Mucosa of stomach (tissue), 1 donor: Measurements from ENCODE around the gene NALCN.

Source experiments
- H3K27me3 ChIP-seq: one replicate; pipeline ENCODE4 v1.7.0; 2013; ENCODE audit warnings: mild to moderate bottlenecking, low read length; ENCODE audit not compliant: control insufficient read depth, insufficient read depth
- H3K36me3 ChIP-seq: one replicate; pipeline ENCODE4 v1.7.0; 2013; ENCODE audit warnings: low read length; ENCODE audit not compliant: control insufficient read depth, insufficient read depth
- H3K4me1 ChIP-seq: one replicate; pipeline ENCODE4 v1.7.0; 2013; ENCODE audit warnings: mild to moderate bottlenecking, low read length; ENCODE audit not compliant: control insufficient read depth, insufficient read depth
- H3K4me3 ChIP-seq: one replicate; pipeline ENCODE4 v1.7.0; 2013; ENCODE audit warnings: low read length
- H3K9ac ChIP-seq: one replicate; pipeline ENCODE4 v1.7.0; 2013; ENCODE audit warnings: mild to moderate bottlenecking, low read length, moderate library complexity
- H3K9me3 ChIP-seq: one replicate; pipeline ENCODE4 v1.7.0; 2013; ENCODE audit warnings: mild to moderate bottlenecking, low read length, moderate library complexity; ENCODE audit not compliant: control insufficient read depth
- donor health status: Pancreatic carcinoma.

The NALCN gene

GRCh38 chr13:101298517-101298916 is 117.8 kb downstream of the NALCN start:
- no peaks in the 10 kb centered on the region for H3K27me3 ChIP-seq
- no peaks in the 10 kb centered on the region for H3K4me1 ChIP-seq
- H3K4me3 ChIP-seq: no peak overlapping the region
- no peaks in the 10 kb centered on the region for H3K36me3 ChIP-seq
- no peak overlapping the region for H3K9ac ChIP-seq
- H3K9me3 ChIP-seq: no peaks in the 10 kb centered on the region

- Histone ChIP-seq H3K4me3 (no peak overlapping the region), H3K4me1 (no peaks in the 10 kb centered on the region), H3K9ac (no peak overlapping the region), H3K36me3 (no peaks in the 10 kb centered on the region), H3K9me3 (no peaks in the 10 kb centered on the region), H3K27me3 (no peaks in the 10 kb centered on the region)
Measured at GRCh38 chr13:101297794-101298193, 118.5 kb downstream of the NALCN start.

GRCh38 chr13:101292711-101293110 is 123.6 kb downstream of the NALCN start:
- H3K36me3 ChIP-seq: no peaks in the 10 kb centered on the region
- H3K27me3 ChIP-seq: no peaks in the 10 kb centered on the region
- no peak overlapping the region for H3K4me3 ChIP-seq
- no peak overlapping the region for H3K9ac ChIP-seq
- no peaks in the 10 kb centered on the region for H3K9me3 ChIP-seq
- H3K4me1 ChIP-seq: no peaks in the 10 kb centered on the region

GRCh38 chr13:101291646-101292515 is 124.4 kb downstream of the NALCN start:
- Histone ChIP-seq H3K36me3 (no peaks in the 10 kb centered on the region), H3K9ac (no peak overlapping the region), H3K4me3 (no peak overlapping the region), H3K4me1 (no peaks in the 10 kb centered on the region), H3K9me3 (no peaks in the 10 kb centered on the region), H3K27me3 (no peaks in the 10 kb centered on the region)

- Histone ChIP-seq H3K27me3 (no peaks in the 10 kb centered on the region), H3K9me3 (no peaks in the 10 kb centered on the region), H3K4me3 (no peak overlapping the region), H3K9ac (no peak overlapping the region), H3K36me3 (no peaks in the 10 kb centered on the region), H3K4me1 (no peaks in the 10 kb centered on the region)
Measured at GRCh38 chr13:101291206-101291605, 125.1 kb downstream of the NALCN start.

GRCh38 chr13:101289764-101290163 is 126.5 kb downstream of the NALCN start:
- H3K4me3 ChIP-seq: no peak overlapping the region

GRCh38 chr13:101283782-101284181 is 132.5 kb downstream of the NALCN start:
- Histone ChIP-seq H3K4me1 (no peaks in the 10 kb centered on the region), H3K36me3 (no peaks in the 10 kb centered on the region), H3K4me3 (no peak overlapping the region), H3K27me3 (no peaks in the 10 kb centered on the region), H3K9me3 (no peaks in the 10 kb centered on the region), H3K9ac (no peak overlapping the region)

More at GRCh38 chr13:101289764-101290163, 126.5 kb downstream of the NALCN start:
- Histone ChIP-seq H3K4me1 (no peaks in the 10 kb centered on the region), H3K9ac (no peak overlapping the region), H3K9me3 (no peaks in the 10 kb centered on the region), H3K36me3 (no peaks in the 10 kb centered on the region), H3K27me3 (no peaks in the 10 kb centered on the region)

- Histone ChIP-seq H3K9me3 (no peaks in the 10 kb centered on the region), H3K36me3 (no peaks in the 10 kb centered on the region), H3K27me3 (no peaks in the 10 kb centered on the region), H3K4me1 (no peaks in the 10 kb centered on the region), H3K4me3 (no peak overlapping the region), H3K9ac (no peak overlapping the region)
Measured at GRCh38 chr13:101272886-101273285, 143.4 kb downstream of the NALCN start.

- Histone ChIP-seq H3K36me3 (no peaks in the 10 kb centered on the region), H3K9ac (no peak overlapping the region), H3K4me1 (no peaks in the 10 kb centered on the region), H3K27me3 (no peaks in the 10 kb centered on the region), H3K4me3 (no peak overlapping the region), H3K9me3 (no peaks in the 10 kb centered on the region)
Measured at GRCh38 chr13:101271681-101272245, 144.5 kb downstream of the NALCN start.

- Histone ChIP-seq H3K9ac (no peak overlapping the region), H3K27me3 (no peaks in the 10 kb centered on the region), H3K4me1 (no peaks in the 10 kb centered on the region), H3K36me3 (no peaks in the 10 kb centered on the region), H3K4me3 (no peak overlapping the region), H3K9me3 (no peaks in the 10 kb centered on the region)
Measured at GRCh38 chr13:101267656-101268055, 148.7 kb downstream of the NALCN start.

GRCh38 chr13:101265934-101266333 is 150.4 kb downstream of the NALCN start:
- no peaks in the 10 kb centered on the region for H3K27me3 ChIP-seq
- no peaks in the 10 kb centered on the region for H3K4me1 ChIP-seq
- no peaks in the 10 kb centered on the region for H3K9me3 ChIP-seq

GRCh38 chr13:101264931-101265330 is 151.4 kb downstream of the NALCN start:
- no peaks in the 10 kb centered on the region for H3K9me3 ChIP-seq
- no peaks in the 10 kb centered on the region for H3K36me3 ChIP-seq
- no peak overlapping the region for H3K9ac ChIP-seq
- no peak overlapping the region for H3K4me3 ChIP-seq
- H3K4me1 ChIP-seq: no peaks in the 10 kb centered on the region
- no peaks in the 10 kb centered on the region for H3K27me3 ChIP-seq

More at GRCh38 chr13:101265934-101266333, 150.4 kb downstream of the NALCN start:
- H3K9ac ChIP-seq: no peak overlapping the region
- H3K4me3 ChIP-seq: no peak overlapping the region
- H3K36me3 ChIP-seq: no peaks in the 10 kb centered on the region
